Left renal cortex interstitium (tissue), 4 donors: Measurements from ENCODE around the gene JADE2. TPM values are rescaled to one million over a fixed set of nuclear protein-coding genes. Genes with fewer than 3 reads are reported as not detected.
"Not testable (repeated sequence)": the region's sequence is repeated elsewhere in the genome, so short reads cannot be mapped to it uniquely, and the experiment has no call there.

Source experiments
- DNase-seq, 4 donors: peaks; one replicate each; pipeline ENCODE4 v3.0.0-alpha.2; 2013; ENCODE audit warnings: low read depth in 4 of 4, low spot score in 2 of 4, missing footprints in 1 of 4
- polyA plus RNA-seq, 4 donors: library from polyadenylated mRNA; unstranded; fragments of 120-200 nt; gene quantifications; one replicate each; pipeline ENCODE4 v1.2.1, GENCODE V29; 2013; ENCODE audit not compliant: insufficient read length in 4 of 4

The JADE2 gene
- polyA plus RNA-seq, 4 donors, result 10.4 to 14.2 (median 11.7) TPM

GRCh38 chr5:134547579-134547978 is 22.1 kb downstream of the JADE2 start:
- DNase-seq, result no peak

GRCh38 chr5:134547999-134548658 is 22.7 kb downstream of the JADE2 start:
- DNase-seq, result no peak

- DNase-seq, result no peak
These were observed 24.2 kb downstream of the JADE2 start for GRCh38 chr5:134549714-134550113.

GRCh38 chr5:134550271-134551214 is 25.1 kb downstream of the JADE2 start:
- DNase-seq, result no peak

GRCh38 chr5:134551901-134552300 is 26.4 kb downstream of the JADE2 start:
- no peak for DNase-seq

- no peak for DNase-seq
These were observed 26.8 kb downstream of the JADE2 start for GRCh38 chr5:134552301-134552700.

GRCh38 chr5:134552716-134553115 is 27.2 kb downstream of the JADE2 start:
- not testable (repeated sequence) for DNase-seq

- DNase-seq, result no peak
These were observed 28.4 kb downstream of the JADE2 start for GRCh38 chr5:134553821-134554267.

- DNase-seq, result no peak
These were observed 29.1 kb downstream of the JADE2 start for GRCh38 chr5:134554319-134555222.

GRCh38 chr5:134555223-134555889 is 29.9 kb downstream of the JADE2 start:
- DNase-seq, result no peak

GRCh38 chr5:134555890-134556311 is 30.4 kb downstream of the JADE2 start:
- DNase-seq, result no peak

GRCh38 chr5:134556588-134556987 is 31.1 kb downstream of the JADE2 start:
- DNase-seq, result not testable (repeated sequence)

- DNase-seq, result no peak
These were observed 31.5 kb downstream of the JADE2 start for GRCh38 chr5:134556994-134557393.

- no peak for DNase-seq
These were observed 34.2 kb downstream of the JADE2 start for GRCh38 chr5:134559672-134560071.

GRCh38 chr5:134560698-134561097 is 35.2 kb downstream of the JADE2 start:
- DNase-seq, result no peak

GRCh38 chr5:134561871-134562296 is 36.4 kb downstream of the JADE2 start:
- DNase-seq, result no peak

- DNase-seq, result no peak
These were observed 37.8 kb downstream of the JADE2 start for GRCh38 chr5:134563221-134563620.

GRCh38 chr5:134563962-134564361 is 38.5 kb downstream of the JADE2 start:
- DNase-seq, result no peak

- no peak for DNase-seq
These were observed 38.9 kb downstream of the JADE2 start for GRCh38 chr5:134564396-134564795.
